Keratinocyte (primary cell): Measurements from ENCODE around the gene CLDN20. TPM values are rescaled to one million over a fixed set of nuclear protein-coding genes. Genes with fewer than 3 reads are reported as not detected.

Source experiments
- DNase-seq: peaks from one replicate; pipeline ENCODE4 v3.0.0-alpha.2; 2011; ENCODE audit warnings: low read depth, missing footprints, low spot score
- FAIRE-seq: peaks from 2 replicates; lab custom pipeline; 2011; peaks lifted over from hg19 to GRCh38; lab: Jason Lieb, UNC
- H2AFZ ChIP-seq: 2 replicates; pipeline ENCODE4 v1.6.0; 2012; ENCODE audit warnings: low read length, control low read depth, inconsistent platforms; ENCODE audit not compliant: control insufficient read depth
- H3K27ac ChIP-seq: 2 replicates; pipeline ENCODE4 v1.5.1; 2011; ENCODE audit warnings: low read length; ENCODE audit not compliant: control insufficient read depth, insufficient read depth
- H3K27me3 ChIP-seq: 3 replicates; pipeline ENCODE4 v1.6.0; 2011; ENCODE audit warnings: low read length; ENCODE audit not compliant: control insufficient read depth, insufficient read depth; ENCODE audit errors: extremely low read depth
- H3K36me3 ChIP-seq, 2 experiments: 2 replicates in 1 of 2; 3 replicates in 1 of 2; pipeline ENCODE4 v1.5.1; 2011; ENCODE audit warnings: low read length in 2 of 2, mild to moderate bottlenecking in 1 of 2; ENCODE audit not compliant: control insufficient read depth in 2 of 2, insufficient read depth in 2 of 2; ENCODE audit errors: extremely low read depth in 1 of 2
- H3K4me1 ChIP-seq: 3 replicates; pipeline ENCODE4 v1.5.1; 2011; ENCODE audit warnings: low read length; ENCODE audit not compliant: control insufficient read depth, insufficient read depth; ENCODE audit errors: extremely low read depth
- H3K4me2 ChIP-seq: 3 replicates; pipeline ENCODE4 v1.6.0; 2011; ENCODE audit warnings: low read depth, low read length; ENCODE audit not compliant: control insufficient read depth, insufficient read depth; ENCODE audit errors: extremely low read depth
- H3K4me3 ChIP-seq, 3 experiments: fragments of 200-600 bp in 1 of 3; sonication (generic) in 1 of 3; 2 replicates in 2 of 3; 3 replicates in 1 of 3; pipeline ENCODE4 v1.5.1; 2011 to 2016; ENCODE audit warnings: low read length in 3 of 3, mild to moderate bottlenecking in 3 of 3, control low read depth in 2 of 3, inconsistent platforms in 1 of 3, low read depth in 1 of 3, mixed read lengths in 1 of 3, mixed run types in 1 of 3, moderate library complexity in 1 of 3; ENCODE audit not compliant: control insufficient read depth in 2 of 3, insufficient read depth in 2 of 3; ENCODE audit errors: extremely low read depth in 1 of 3
- H3K79me2 ChIP-seq: 2 replicates; pipeline ENCODE4 v1.6.0; 2012; ENCODE audit warnings: low read length; ENCODE audit not compliant: control insufficient read depth, insufficient read depth
- H3K9ac ChIP-seq: 3 replicates; pipeline ENCODE4 v1.6.0; 2011; ENCODE audit warnings: low read length; ENCODE audit not compliant: control insufficient read depth, insufficient read depth; ENCODE audit errors: extremely low read depth
- H3K9me1 ChIP-seq: 3 replicates; pipeline ENCODE4 v1.6.0; 2011; ENCODE audit warnings: low read length; ENCODE audit not compliant: control insufficient read depth, insufficient read depth; ENCODE audit errors: extremely low read depth
- H3K9me3 ChIP-seq: 2 replicates; pipeline ENCODE4 v1.5.1; 2012; ENCODE audit warnings: low read depth, low read length; ENCODE audit not compliant: control insufficient read depth
- H4K20me1 ChIP-seq: 3 replicates; pipeline ENCODE4 v1.6.0; 2011; ENCODE audit warnings: low read length; ENCODE audit not compliant: control insufficient read depth, insufficient read depth; ENCODE audit errors: extremely low read depth
- EZH2 ChIP-seq: IDR thresholded peaks from one replicate; pipeline ENCODE4 v1.6.1; 2012; ENCODE audit warnings: inconsistent platforms, mild to moderate bottlenecking, low read length, moderate library complexity
- dilution Hi-C: fragments of 300-500 bp; cut with MboI; formaldehyde crosslinking; loops from one replicate; pipeline ENCODE4 v1.7.0; 2020; ENCODE audit warnings: low sequenced_read_pairs; ENCODE audit not compliant: extremely low pct_ligation_motif_present
- polyA plus RNA-seq, 5 experiments: library from polyadenylated mRNA; depleted of rRNA in 3 of 5; stranded (reverse) in 3 of 5; stranded (forward) in 1 of 5; unstranded in 1 of 5; fragments of >200 nt; gene quantifications; 1 replicate in 1 of 5; 2 replicates in 3 of 5; 3 replicates in 1 of 5; pipeline versions ENCODE4 v1.2.1 to v1.2.3, GENCODE V29; 2011 to 2012; ENCODE audit warnings: missing spikeins in 2 of 5, low read depth in 1 of 5, low replicate concordance in 1 of 5
- TF ChIP-seq, protein P1 (sequence below), 3 experiments: IDR thresholded peaks in 1 of 3; conservative IDR thresholded peaks in 1 of 3; optimal IDR thresholded peaks in 1 of 3; 2 replicates in 2 of 3; 3 replicates in 1 of 3; pipeline versions ENCODE3 to v1.5.1; 2011; ENCODE audit warnings: low read length in 3 of 3, mild to moderate bottlenecking in 3 of 3, moderate library complexity in 2 of 3, control low read depth in 1 of 3, inconsistent platforms in 1 of 3; ENCODE audit not compliant: insufficient read depth in 2 of 3; ENCODE audit errors: extremely low read depth in 1 of 3

The CLDN20 gene
- polyA plus RNA-seq, 1 donor (not counting 4 experiments of a cell fraction or from before 2014, with no cell fraction given), result 0.09 TPM

DNA sequence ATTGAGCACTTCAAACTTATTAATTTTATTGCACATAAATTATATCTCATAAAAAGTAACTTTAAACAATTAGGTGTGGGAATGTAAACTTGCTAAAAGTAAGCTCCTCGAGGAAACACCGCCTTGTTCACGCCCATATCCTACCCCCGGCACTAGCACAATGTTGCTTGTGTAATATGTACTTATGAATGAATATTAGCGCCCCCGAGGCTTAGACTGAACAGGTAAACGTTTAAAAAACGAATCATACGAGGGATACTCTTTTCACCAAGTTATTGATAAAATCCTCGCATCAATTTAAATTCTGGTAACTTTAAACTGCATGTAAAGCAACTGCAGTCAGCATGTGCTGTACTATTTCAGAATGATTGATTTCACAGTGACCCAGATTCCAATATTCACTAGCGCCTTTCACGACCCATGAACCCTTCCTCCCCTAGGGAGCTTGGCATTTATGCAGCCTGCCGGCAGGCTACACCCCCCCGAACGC, 49.8 kb downstream of the CLDN20 start:
- H3K9ac ChIP-seq, result peak overlapping the region; percentile 91
- H3K4me1 ChIP-seq, result peaks cover 33% of the 10 kb centered on the region
- peaks cover 3% of the 10 kb centered on the region for H3K9me3 ChIP-seq
- H2AFZ ChIP-seq, result peak overlapping the region; percentile 66
- H3K79me2 ChIP-seq, result peaks cover 37% of the 10 kb centered on the region
- H3K27me3 ChIP-seq, result no peaks in the 10 kb centered on the region
- H3K9me1 ChIP-seq, result no peaks in the 10 kb centered on the region
- TF ChIP-seq, protein P1, sequence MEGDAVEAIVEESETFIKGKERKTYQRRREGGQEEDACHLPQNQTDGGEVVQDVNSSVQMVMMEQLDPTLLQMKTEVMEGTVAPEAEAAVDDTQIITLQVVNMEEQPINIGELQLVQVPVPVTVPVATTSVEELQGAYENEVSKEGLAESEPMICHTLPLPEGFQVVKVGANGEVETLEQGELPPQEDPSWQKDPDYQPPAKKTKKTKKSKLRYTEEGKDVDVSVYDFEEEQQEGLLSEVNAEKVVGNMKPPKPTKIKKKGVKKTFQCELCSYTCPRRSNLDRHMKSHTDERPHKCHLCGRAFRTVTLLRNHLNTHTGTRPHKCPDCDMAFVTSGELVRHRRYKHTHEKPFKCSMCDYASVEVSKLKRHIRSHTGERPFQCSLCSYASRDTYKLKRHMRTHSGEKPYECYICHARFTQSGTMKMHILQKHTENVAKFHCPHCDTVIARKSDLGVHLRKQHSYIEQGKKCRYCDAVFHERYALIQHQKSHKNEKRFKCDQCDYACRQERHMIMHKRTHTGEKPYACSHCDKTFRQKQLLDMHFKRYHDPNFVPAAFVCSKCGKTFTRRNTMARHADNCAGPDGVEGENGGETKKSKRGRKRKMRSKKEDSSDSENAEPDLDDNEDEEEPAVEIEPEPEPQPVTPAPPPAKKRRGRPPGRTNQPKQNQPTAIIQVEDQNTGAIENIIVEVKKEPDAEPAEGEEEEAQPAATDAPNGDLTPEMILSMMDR (optimal IDR thresholded peaks at IDR 0.05 in 1 of 3, IDR thresholded peaks at IDR 0.05 in 1 of 3, conservative IDR thresholded peaks at IDR 0.05 in 1 of 3; ENCODE audit: extremely low read depth in 1 of 3, insufficient read depth in 2 of 3, low read length in 3 of 3), result no peak
- TF ChIP-seq EZH2, result no peak
- peak overlapping the region; percentile 89 for H3K4me2 ChIP-seq
- peak overlapping the region; percentile 89 for H3K27ac ChIP-seq
- peaks cover 4 to 13% of the 10 kb centered on the region in 2 experiments for H3K36me3 ChIP-seq
- peak; percentile 78 for FAIRE-seq
- peak overlapping the region; percentile 79 to 98 (median 86) for H3K4me3 ChIP-seq
- DNase-seq, result no peak
- no peaks in the 10 kb centered on the region for H4K20me1 ChIP-seq
- dilution Hi-C loops, result no loop called here

DNA sequence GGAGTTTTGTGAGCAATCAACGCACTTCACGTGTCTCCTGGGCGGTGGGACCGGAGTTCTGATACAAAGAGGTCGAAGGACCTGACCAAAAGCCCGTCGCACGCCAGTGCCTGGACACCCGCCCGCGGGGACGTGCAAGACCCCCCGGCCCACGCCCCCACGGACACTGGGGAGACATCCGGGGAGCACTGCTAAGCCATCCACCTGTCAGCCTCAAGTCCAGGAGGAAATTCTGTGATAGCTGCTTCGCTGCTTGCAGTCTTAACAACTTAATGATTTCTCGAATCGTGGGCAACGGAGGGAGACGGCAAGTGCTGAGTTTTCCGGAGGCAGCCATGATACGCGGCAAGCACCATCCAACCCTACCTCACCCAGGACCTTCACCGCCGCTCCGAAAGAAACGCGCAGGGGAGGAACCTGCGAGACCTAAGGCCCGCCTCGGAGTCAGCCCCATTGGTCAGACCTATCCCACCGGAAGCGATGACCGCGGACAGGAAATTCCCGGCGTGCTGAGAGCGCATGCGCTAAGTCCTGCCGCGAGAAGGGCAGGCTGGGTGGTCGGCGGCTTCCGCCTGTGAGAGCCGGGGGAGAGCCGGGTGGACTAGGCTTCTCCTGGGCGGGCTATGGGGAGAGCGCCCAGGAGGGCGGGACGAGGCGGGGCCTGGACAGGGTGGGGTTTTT, 50.4 kb downstream of the CLDN20 start, which contains the start of gene TFB1M:
TSS of gene TFB1M (minus strand) at position 393 of the 681 bp plus-strand sequence. CDS start at position 337, 56 bp downstream.
- Histone ChIP-seq H3K27ac (peak within 1 kb of the TSS; percentile 89), H3K27me3 (no peaks in the 10 kb centered on the region), H3K36me3 (peaks cover 2 to 11% of the 10 kb centered on the region in 2 experiments), H3K79me2 (peaks cover 35% of the 10 kb centered on the region), H3K4me3 (peak within 1 kb of the TSS; percentile 79 to 98 (median 86)), H3K9me1 (no peaks in the 10 kb centered on the region), H3K4me1 (peaks cover 31% of the 10 kb centered on the region), H3K9ac (peak within 1 kb of the TSS; percentile 91), H4K20me1 (no peaks in the 10 kb centered on the region), H3K4me2 (peak within 1 kb of the TSS; percentile 89), H3K9me3 (peaks cover 2% of the 10 kb centered on the region), H2AFZ (peak within 1 kb of the TSS; percentile 72)
- DNase-seq (peak; percentile 89), FAIRE-seq (peak; percentile 96)
- TF ChIP-seq, protein P1 (optimal IDR thresholded peaks at IDR 0.05 in 1 of 3, IDR thresholded peaks at IDR 0.05 in 1 of 3, conservative IDR thresholded peaks at IDR 0.05 in 1 of 3; ENCODE audit: extremely low read depth in 1 of 3, insufficient read depth in 2 of 3, low read length in 3 of 3), result no peak
- no peak for TF ChIP-seq EZH2
- dilution Hi-C loops, result no loop called here
